A172 (cell line): ENCODE results near the gene GPRC5B. TPM values are rescaled to one million over a fixed set of nuclear protein-coding genes. Genes with fewer than 3 reads are reported as not detected.

Experiments used
- DNase-seq: peaks from one replicate; pipeline ENCODE4 v3.0.0-alpha.2; 2015; ENCODE audit warnings: low spot score
- total RNA-seq: library from RNA; depleted of rRNA; stranded (reverse); fragments of >200 nt; shearing (Covaris generic); gene quantifications from 2 replicates; pipeline ENCODE4 v1.2.3, GENCODE V29; 2014

The GPRC5B gene
- total RNA-seq, 1 experiment from 2014 or later: 23.9 TPM

GRCh38 chr16:19898166-19898565 is 13.5 kb upstream of the GPRC5B start:
- no peak for DNase-seq

- no peak for DNase-seq
Observed at GRCh38 chr16:19896951-19897350, 12.3 kb upstream of the GPRC5B start.

- no peak for DNase-seq
Observed at GRCh38 chr16:19894586-19894985, 9.9 kb upstream of the GPRC5B start.

GRCh38 chr16:19892902-19893301 is 8.3 kb upstream of the GPRC5B start:
- no peak for DNase-seq

GRCh38 chr16:19890901-19891300 is 6.3 kb upstream of the GPRC5B start:
- DNase-seq: no peak

- no peak for DNase-seq
Observed at GRCh38 chr16:19888834-19889233, 4.2 kb upstream of the GPRC5B start.

GRCh38 chr16:19886073-19886941 is 1.7 kb upstream of the GPRC5B start:
- peak; percentile 76 for DNase-seq

- no peak for DNase-seq
Observed at GRCh38 chr16:19885451-19886072, 914 bp upstream of the GPRC5B start.

- no peak for DNase-seq
Observed at GRCh38 chr16:19883966-19884485, 622 bp downstream of the GPRC5B start.

GRCh38 chr16:19883296-19883965 is 1.2 kb downstream of the GPRC5B start:
- DNase-seq: no peak

GRCh38 chr16:19882646-19883045 is 2.0 kb downstream of the GPRC5B start:
- no peak for DNase-seq

- no peak for DNase-seq
Observed at GRCh38 chr16:19882186-19882585, 2.5 kb downstream of the GPRC5B start.

- DNase-seq: no peak
Observed at GRCh38 chr16:19881783-19882182, 2.9 kb downstream of the GPRC5B start.

- DNase-seq: no peak
Observed at GRCh38 chr16:19881028-19881427, 3.6 kb downstream of the GPRC5B start.

- peak; percentile 54 for DNase-seq
Observed at GRCh38 chr16:19879241-19879792, 5.3 kb downstream of the GPRC5B start.

GRCh38 chr16:19878757-19879156 is 5.9 kb downstream of the GPRC5B start:
- no peak for DNase-seq

- DNase-seq: no peak
Observed at GRCh38 chr16:19876501-19877059, 8.1 kb downstream of the GPRC5B start.

GRCh38 chr16:19875900-19876299 is 8.7 kb downstream of the GPRC5B start:
- no peak for DNase-seq

- no peak for DNase-seq
Observed at GRCh38 chr16:19874851-19875546, 9.6 kb downstream of the GPRC5B start.

GRCh38 chr16:19874026-19874425 is 10.6 kb downstream of the GPRC5B start:
- DNase-seq: no peak

GRCh38 chr16:19872935-19873334 is 11.7 kb downstream of the GPRC5B start:
- no peak for DNase-seq
